Psoas muscle (tissue), 8 donors: ENCODE data around the gene PEX26. TPM values are rescaled to one million over a fixed set of nuclear protein-coding genes. Genes with fewer than 3 reads are reported as not detected.

Experiments
- ATAC-seq, 4 donors: fragments of 200-7000 bp; cut with Tn5 transposase; one replicate each; pipeline ENCODE4 v1.9.1; 2020; ENCODE audit warnings: moderate library complexity in 3 of 4, mild to moderate bottlenecking in 2 of 4
- DNase-seq, 2 donors: peaks; one replicate each; pipeline ENCODE4 v3.0.0-alpha.2; 2020
- H3K27ac ChIP-seq: fragments of 200-600 bp; one replicate; pipeline ENCODE4 v1.8.0; 2022
- H3K27me3 ChIP-seq, 3 donors: fragments of 200-600 bp in 1 of 3; one replicate each; pipeline versions ENCODE4 v1.6.1 to v1.8.0; 2013 to 2022; ENCODE audit warnings: low read length in 2 of 3, mild to moderate bottlenecking in 2 of 3, moderate library complexity in 1 of 3; ENCODE audit not compliant: insufficient read depth in 3 of 3
- H3K36me3 ChIP-seq, 2 donors: fragments of 200-600 bp in 1 of 2; one replicate each; pipeline versions ENCODE4 v1.6.1 to v1.8.0; 2013 to 2022; ENCODE audit warnings: low read depth in 1 of 2, mild to moderate bottlenecking in 1 of 2, moderate library complexity in 1 of 2; ENCODE audit not compliant: insufficient read depth in 1 of 2
- H3K4me1 ChIP-seq: fragments of 200-600 bp; one replicate; pipeline ENCODE4 v1.8.0; 2022
- H3K4me3 ChIP-seq: fragments of 200-600 bp; one replicate; pipeline ENCODE4 v1.8.0; 2022; ENCODE audit warnings: mild to moderate bottlenecking
- H3K9me3 ChIP-seq: fragments of 200-600 bp; one replicate; pipeline ENCODE4 v1.8.0; 2022
- WGBS, 3 donors: extraction: QIAGEN DNeasy Blood & Tissue Kit; methylation state at CpG; one replicate each; pipeline versions ENCODE4 v1.1.6 to v1.1.7; 2013; 5-methylcytosine and 5-hydroxymethylcytosine counted together
- intact Hi-C, 2 donors: fragments of 100-400 bp; cut with DNase I; formaldehyde crosslinking; loops; one replicate each; pipeline versions ENCODE4 v1.11.0 to v1.14.2; 2022
- polyA plus RNA-seq, 3 donors: library from polyadenylated mRNA; stranded (reverse); fragments of 200-250 nt; gene quantifications; one replicate each; pipeline ENCODE4 v1.2.3, GENCODE V29; 2013
- total RNA-seq, 4 donors: library from RNA; stranded (reverse); fragmentation: NEBNext Ultra II Directional in 2 of 4; extraction: Animal tissue kit (Norgen Biotek cat#: 25700) in 2 of 4; gene quantifications; one replicate each; pipeline versions ENCODE4 v1.2.1 to v1.2.4, GENCODE V29; 2021 to 2023
- TF ChIP-seq, protein P1 (sequence below): fragments of 200-600 bp; IDR thresholded peaks from one replicate; pipeline ENCODE4 v1.8.0; 2022; ENCODE audit warnings: antibody characterized with exemption
- donor health status: healthy with polysubstance abuse.
- donor health status: DM: no; HTN: no; CAD: no; lungs with moderate emphysema.
- donor health status: Bipolar disorder and iron deficiency.
- donor health status: healthy.
- donor health status: DM: yes; HTN: yes; CAD: no.
- donor health status: DM: no; HTN: no; CAD: no.
- donor health status: DM: no; HTN: no; CAD: no.
- donor health status: DM: yes; HTN: yes; CAD: no.

Gene PEX26
- total and polyA plus RNA-seq, 7 donors, result 11.2 to 23.4 (median 18.8) TPM

DNA sequence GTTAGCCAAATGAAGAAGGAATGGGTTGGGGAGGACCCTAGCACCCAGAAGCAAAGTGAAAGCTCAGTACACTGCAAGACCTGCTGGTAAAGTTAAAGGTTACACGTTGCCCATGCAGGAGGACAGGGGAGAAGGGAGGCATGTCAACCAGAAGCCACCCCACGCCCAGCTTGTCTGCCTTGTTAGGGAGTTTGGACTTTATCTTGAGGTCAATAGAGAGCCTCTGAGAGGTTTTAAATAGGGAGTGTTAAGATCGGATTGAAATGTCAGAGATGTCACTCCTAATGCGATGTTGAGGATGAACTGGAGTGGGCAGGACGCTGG is 18.7 kb upstream of the PEX26 start:
- H3K36me3 ChIP-seq, result no peaks in the 10 kb centered on the region

DNA sequence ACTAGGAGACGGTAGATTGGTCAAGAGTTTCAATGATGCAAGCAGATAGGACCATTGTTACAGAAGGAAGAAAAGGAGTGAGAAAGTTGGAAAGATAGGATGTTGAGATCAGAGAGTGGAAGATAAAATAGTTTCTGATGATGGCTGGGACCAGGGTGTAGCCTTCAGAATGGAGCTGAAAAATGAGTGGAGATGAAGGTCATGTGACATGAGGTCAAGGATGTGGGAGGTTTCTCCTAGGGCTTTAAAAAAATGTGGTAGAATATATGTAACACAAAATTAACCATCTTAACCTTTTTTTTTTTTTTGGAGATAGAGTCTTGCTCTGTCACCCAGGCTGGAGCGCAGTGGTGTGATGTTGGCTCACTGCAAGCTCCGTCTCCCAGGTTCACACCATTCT is 18.3 kb upstream of the PEX26 start:
- H3K36me3 ChIP-seq, result no peaks in the 10 kb centered on the region
- peaks cover 32% of the 10 kb centered on the region for H3K4me1 ChIP-seq
- intact Hi-C loops, result loop anchor here in 1 of 2 donors (5.0 kb wide), 1 partner anchor 37 kb away; the partner anchor contains the start of gene MICAL3
- ATAC-seq (no peak), DNase-seq (no peak)
- no peak overlapping the region for H3K4me3 ChIP-seq
- TF ChIP-seq, protein P1, sequence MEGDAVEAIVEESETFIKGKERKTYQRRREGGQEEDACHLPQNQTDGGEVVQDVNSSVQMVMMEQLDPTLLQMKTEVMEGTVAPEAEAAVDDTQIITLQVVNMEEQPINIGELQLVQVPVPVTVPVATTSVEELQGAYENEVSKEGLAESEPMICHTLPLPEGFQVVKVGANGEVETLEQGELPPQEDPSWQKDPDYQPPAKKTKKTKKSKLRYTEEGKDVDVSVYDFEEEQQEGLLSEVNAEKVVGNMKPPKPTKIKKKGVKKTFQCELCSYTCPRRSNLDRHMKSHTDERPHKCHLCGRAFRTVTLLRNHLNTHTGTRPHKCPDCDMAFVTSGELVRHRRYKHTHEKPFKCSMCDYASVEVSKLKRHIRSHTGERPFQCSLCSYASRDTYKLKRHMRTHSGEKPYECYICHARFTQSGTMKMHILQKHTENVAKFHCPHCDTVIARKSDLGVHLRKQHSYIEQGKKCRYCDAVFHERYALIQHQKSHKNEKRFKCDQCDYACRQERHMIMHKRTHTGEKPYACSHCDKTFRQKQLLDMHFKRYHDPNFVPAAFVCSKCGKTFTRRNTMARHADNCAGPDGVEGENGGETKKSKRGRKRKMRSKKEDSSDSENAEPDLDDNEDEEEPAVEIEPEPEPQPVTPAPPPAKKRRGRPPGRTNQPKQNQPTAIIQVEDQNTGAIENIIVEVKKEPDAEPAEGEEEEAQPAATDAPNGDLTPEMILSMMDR, result no peak
- 91 to 99% (median 98%) methylated on average over 3 of the region's 3 CpGs for WGBS, 3 donors
- no peaks in the 10 kb centered on the region for H3K27me3 ChIP-seq
- no peak overlapping the region for H3K27ac ChIP-seq
- no peaks in the 10 kb centered on the region for H3K9me3 ChIP-seq

More for the DNA sequence above, 18.7 kb upstream of the PEX26 start:
- Histone ChIP-seq H3K27ac (no peak overlapping the region), H3K4me3 (no peak overlapping the region), H3K27me3 (no peaks in the 10 kb centered on the region), H3K4me1 (peaks cover 32% of the 10 kb centered on the region), H3K9me3 (no peaks in the 10 kb centered on the region)
- WGBS, 3 donors, result 84 to 88% (median 86%) methylated on average over 5 of the region's 5 CpGs
- ATAC-seq, result no peak
- TF ChIP-seq, protein P1, result no peak
- DNase-seq, result no peak
- intact Hi-C loops, result loop anchor here in 1 of 2 donors (5.0 kb wide), 1 partner anchor 37 kb away; the partner anchor contains the start of gene MICAL3

DNA sequence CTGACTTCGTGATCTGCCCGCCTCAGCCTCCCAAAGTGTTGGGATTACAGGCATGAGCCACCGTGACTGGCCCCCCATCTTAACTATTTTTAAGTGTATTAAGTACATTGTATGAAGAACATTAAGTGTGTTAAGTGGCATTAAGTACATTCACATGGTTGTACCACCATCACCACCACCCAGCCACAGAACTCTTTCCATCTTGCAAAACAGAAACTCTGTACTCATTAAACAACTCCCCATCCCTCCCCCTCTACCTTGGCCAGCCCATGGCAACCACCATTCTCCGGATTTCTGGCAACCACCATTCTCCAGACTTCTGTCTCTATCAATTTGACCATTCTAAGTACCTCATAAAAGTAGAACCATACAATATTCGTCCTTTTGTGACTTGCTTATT is 17.8 kb upstream of the PEX26 start:
- H3K36me3 ChIP-seq, result no peaks in the 10 kb centered on the region
- no peak for ATAC-seq

DNA sequence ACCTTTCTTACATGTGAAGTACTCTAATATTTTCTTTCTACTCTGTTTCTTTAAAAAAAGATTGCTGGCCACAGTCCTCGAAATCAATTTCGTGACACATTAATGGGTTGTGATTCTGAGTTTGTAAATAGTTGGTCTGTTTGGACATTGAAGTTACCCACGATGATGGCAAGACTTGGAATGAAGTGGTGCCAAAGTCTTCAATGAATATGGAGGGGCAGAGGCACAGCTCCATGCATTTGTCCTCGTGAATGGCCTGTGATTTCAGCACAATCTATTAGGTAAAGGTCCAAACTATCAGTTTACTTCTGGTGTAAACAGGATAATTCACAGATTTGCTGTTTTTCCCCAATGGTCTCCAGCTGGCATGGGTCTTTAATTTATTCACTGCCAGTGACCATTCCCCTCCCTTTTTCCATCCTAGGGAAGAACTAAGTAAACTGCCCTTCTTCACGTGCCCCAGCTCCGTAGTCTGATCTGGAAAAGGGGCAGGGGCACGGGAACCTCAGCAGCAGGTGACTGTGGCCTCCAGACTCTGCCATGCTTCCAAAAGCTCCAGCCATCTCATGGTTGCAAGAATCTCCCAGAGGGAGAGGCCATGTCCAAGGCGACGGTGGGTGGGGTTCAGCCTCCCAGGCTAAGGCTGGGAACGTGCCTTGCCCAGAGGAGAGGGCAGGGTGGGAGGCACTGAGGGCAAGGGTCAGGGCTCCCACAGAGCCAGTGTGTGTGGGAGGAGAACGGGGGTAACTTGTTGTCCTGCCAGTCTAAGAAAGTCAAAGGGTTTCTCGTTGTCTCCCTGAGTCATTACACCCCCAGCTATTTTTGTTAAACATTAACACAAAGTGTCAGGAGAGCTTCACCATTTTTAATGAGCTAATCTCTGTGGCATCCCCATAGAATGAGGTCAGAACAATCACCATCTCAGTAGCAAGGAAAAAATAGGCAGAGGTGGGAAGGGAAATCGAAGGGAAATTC is 16.9 kb upstream of the PEX26 start:
- TF ChIP-seq, protein P1, result no peak
- Histone ChIP-seq H3K27me3 (no peaks in the 10 kb centered on the region), H3K27ac (peak overlapping the region; percentile 27), H3K9me3 (no peaks in the 10 kb centered on the region), H3K4me3 (no peak overlapping the region), H3K4me1 (peaks cover 29% of the 10 kb centered on the region), H3K36me3 (no peaks in the 10 kb centered on the region)
- DNase-seq (no peak), ATAC-seq (no peak)
- intact Hi-C loops, result no loop called here
- WGBS, 3 donors, result 59 to 74% (median 60%) methylated on average over 13 of the region's 13 CpGs

More for the DNA sequence above, 17.8 kb upstream of the PEX26 start:
- no peak overlapping the region for H3K27ac ChIP-seq
- no peak for DNase-seq
- 82 to 85% (median 82%) methylated on average over 5 of the region's 5 CpGs for WGBS, 3 donors
- no peaks in the 10 kb centered on the region for H3K9me3 ChIP-seq
- no peak overlapping the region for H3K4me3 ChIP-seq
- no peaks in the 10 kb centered on the region for H3K27me3 ChIP-seq
- peaks cover 32% of the 10 kb centered on the region for H3K4me1 ChIP-seq
- intact Hi-C loops, result loop anchor here in 1 of 2 donors (5.0 kb wide), 1 partner anchor 38 kb away; the partner anchor contains the start of gene MICAL3
- TF ChIP-seq, protein P1, result no peak
